Measurements from ENCODE around the gene NUDT8. TPM values are rescaled to one million over a fixed set of nuclear protein-coding genes. Genes with fewer than 3 reads are reported as not detected.
"Not testable (repeated sequence)": the region's sequence is repeated elsewhere in the genome, so short reads cannot be mapped to it uniquely, and the experiment has no call there.

The NUDT8 gene
- total RNA-seq, 1 donor from 2014 or later: 22.6 TPM

GRCh38 chr11:67631411-67631810 is 1.7 kb upstream of the NUDT8 start:
- H3K27me3 Mint-ChIP-seq: no peaks in the 10 kb centered on the region
- intact Hi-C loops (cut with micrococcal nuclease): no loop called here
- H3K9me3 Mint-ChIP-seq: no peaks in the 10 kb centered on the region
- H3K4me3 Mint-ChIP-seq: peak overlapping the region; percentile 86
- H3K4me1 Mint-ChIP-seq: peaks cover 10% of the 10 kb centered on the region
- no peaks in the 10 kb centered on the region for H3K36me3 Mint-ChIP-seq (ENCODE audit: low read depth)
- H3K27ac Mint-ChIP-seq: no peak overlapping the region
- DNase-seq: no peak

GRCh38 chr11:67630943-67631331 is 1.2 kb upstream of the NUDT8 start:
- DNase-seq: no peak
- Mint-ChIP-seq H3K27ac (peak overlapping the region; percentile 46), H3K36me3 (ENCODE audit: low read depth) (no peaks in the 10 kb centered on the region), H3K4me1 (peaks cover 10% of the 10 kb centered on the region), H3K9me3 (no peaks in the 10 kb centered on the region), H3K27me3 (no peaks in the 10 kb centered on the region), H3K4me3 (peak overlapping the region; percentile 86)
- intact Hi-C loops (cut with micrococcal nuclease): loop anchor here (1.0 kb wide), 2 partner anchors 17 to 28 kb away; no protein-coding TSS in a partner anchor

- Mint-ChIP-seq H3K27me3 (no peaks in the 10 kb centered on the region), H3K27ac (peak overlapping the region; percentile 93), H3K36me3 (ENCODE audit: low read depth) (no peaks in the 10 kb centered on the region), H3K4me1 (peaks cover 12% of the 10 kb centered on the region), H3K9me3 (no peaks in the 10 kb centered on the region), H3K4me3 (peak overlapping the region; percentile 86)
- intact Hi-C loops (cut with micrococcal nuclease): loop anchor here (1.0 kb wide), 2 partner anchors 16 to 29 kb away; no protein-coding TSS in a partner anchor
- DNase-seq: peak; percentile 99
These were observed 648 bp upstream of the NUDT8 start for GRCh38 chr11:67630228-67630942.

DNA sequence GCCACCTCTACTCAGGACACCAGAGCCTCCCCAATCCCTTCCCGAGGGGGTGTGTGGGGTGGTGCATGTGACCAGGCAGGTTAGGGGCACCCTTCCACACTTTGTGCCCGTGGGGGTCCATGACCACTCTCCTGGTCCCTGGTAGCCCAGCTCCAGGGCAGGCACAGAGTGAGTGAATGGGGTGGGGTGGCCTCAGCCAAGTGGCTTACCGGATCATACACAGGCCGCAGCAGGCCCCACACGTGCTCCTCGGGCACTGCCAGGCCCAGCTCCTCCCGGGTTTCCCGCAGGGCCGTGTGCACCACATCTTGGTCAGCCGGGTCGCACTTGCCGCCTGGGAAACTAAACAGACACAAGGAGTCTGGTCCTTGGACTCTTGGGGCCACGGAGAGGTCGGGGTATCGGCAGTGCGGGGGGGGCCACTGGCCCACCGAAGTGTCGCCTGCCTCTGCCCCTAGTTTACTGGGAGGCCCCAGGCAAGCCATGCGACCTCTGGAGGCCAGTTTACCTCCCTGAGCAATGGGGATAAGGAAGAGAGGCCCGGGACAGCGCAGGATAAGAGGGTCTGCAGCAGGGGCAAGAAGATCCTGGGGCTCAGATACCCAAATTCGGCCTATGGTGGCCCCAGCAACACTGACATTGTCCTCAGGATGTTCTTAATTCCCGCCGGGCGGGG is 889 bp downstream of the NUDT8 start:
- peaks cover 15% of the 10 kb centered on the region for H3K4me1 Mint-ChIP-seq
- H3K27me3 Mint-ChIP-seq: no peaks in the 10 kb centered on the region
- no peaks in the 10 kb centered on the region for H3K36me3 Mint-ChIP-seq (ENCODE audit: low read depth)
- H3K27ac Mint-ChIP-seq: peak overlapping the region; percentile 93
- DNase-seq: no peak
- peak overlapping the region; percentile 86 for H3K4me3 Mint-ChIP-seq
- no peaks in the 10 kb centered on the region for H3K9me3 Mint-ChIP-seq
- intact Hi-C loops (cut with micrococcal nuclease): loop anchor here (1.0 to 2.0 kb wide), 2 partner anchors 22 to 46 kb away; partner anchors contain the start of genes GSTP1 and NDUFV1

DNA sequence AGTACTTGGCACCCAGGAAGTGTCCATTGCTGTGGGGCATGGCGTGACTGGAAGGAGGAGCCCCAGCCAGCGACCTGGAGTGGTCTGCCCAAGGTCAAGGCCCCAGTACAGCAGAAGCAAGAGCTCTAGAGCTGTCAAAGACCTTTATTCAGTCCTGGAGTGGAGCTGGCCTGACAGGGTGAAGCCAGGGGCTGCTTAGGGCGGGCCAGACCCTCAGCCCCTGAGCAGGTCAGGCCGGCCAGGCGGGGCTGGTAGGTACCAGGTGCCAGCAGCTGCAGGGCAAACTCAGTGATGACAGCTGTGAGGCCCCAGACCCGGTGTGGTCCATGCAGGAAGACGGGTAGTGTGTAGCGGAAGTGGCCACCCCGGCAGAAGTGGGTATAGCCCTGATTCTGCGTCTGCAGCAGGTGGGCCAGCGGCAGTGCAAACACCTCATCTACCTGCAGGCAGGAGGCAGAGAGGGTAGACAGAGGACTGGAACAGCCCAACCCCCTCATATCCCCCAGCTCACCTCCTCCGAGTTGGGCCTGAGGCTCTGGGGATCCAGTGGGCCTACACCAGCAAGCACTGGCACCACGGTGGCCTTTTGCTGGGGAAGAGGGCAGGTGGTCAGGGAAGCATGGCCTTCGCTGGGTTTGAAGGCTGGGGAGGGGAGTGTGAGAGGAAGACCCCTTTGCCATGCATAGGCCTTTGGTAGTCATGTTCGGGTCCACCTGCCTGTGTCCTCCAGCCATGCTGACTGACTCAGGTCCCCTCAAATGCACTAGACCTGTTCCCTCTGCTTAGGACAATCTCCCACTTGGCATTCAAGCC is 1.7 kb downstream of the NUDT8 start:
- Mint-ChIP-seq H3K27me3 (no peaks in the 10 kb centered on the region), H3K4me1 (peaks cover 15% of the 10 kb centered on the region), H3K4me3 (no peak overlapping the region), H3K36me3 (ENCODE audit: low read depth) (no peaks in the 10 kb centered on the region), H3K9me3 (no peaks in the 10 kb centered on the region), H3K27ac (peak overlapping the region; percentile 29)
- no peak for DNase-seq
- intact Hi-C loops (cut with micrococcal nuclease): loop anchor here (2.0 kb wide), 1 partner anchor 21 kb away; the partner anchor contains the start of gene NDUFV1

DNA sequence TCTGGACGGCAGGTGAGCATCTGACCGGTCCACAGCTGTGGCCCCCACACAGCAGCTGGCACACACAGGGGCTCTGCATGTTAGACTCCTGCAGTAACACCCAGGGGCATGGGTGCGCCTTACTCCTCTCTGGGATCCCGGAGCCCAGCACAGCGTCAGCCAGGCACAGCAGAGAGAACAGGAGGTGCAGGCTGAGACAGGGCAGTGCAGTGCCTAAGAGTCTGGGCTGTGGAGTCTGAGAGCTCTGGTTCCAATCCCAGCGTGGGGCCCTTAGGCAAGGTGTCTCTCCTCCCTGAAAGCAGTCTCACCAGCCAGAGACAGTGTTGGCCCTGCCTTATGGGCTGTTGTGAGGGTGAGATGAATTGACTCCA is 2.3 kb downstream of the NUDT8 start:
- intact Hi-C loops (cut with micrococcal nuclease): no loop called here
- no peak for DNase-seq
- Mint-ChIP-seq H3K9me3 (no peaks in the 10 kb centered on the region), H3K4me1 (peaks cover 15% of the 10 kb centered on the region), H3K27me3 (no peaks in the 10 kb centered on the region), H3K4me3 (no peak overlapping the region), H3K36me3 (ENCODE audit: low read depth) (no peaks in the 10 kb centered on the region), H3K27ac (peak overlapping the region; percentile 29)

DNA sequence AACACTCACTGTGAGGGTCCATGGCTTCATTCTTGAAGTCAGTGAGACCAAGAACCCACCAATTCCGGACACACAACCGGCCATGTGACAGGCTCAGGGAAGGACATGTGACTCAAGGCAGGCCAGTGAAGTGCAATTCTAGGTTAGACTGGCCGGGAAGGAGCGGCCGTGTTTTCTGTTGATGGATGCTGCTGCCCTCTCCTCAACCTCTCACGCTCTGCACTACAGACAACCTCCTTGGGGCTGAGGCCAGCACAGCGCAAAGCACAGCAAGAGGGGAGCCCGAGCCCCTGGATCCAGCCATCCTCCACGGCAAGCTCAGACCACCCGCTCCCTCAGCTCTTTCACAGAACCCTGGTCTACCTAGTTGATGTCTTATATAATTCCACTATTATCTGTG is 2.8 kb downstream of the NUDT8 start:
- Mint-ChIP-seq H3K27ac (no peak overlapping the region), H3K36me3 (ENCODE audit: low read depth) (no peaks in the 10 kb centered on the region), H3K9me3 (no peaks in the 10 kb centered on the region), H3K4me1 (peaks cover 15% of the 10 kb centered on the region), H3K4me3 (no peak overlapping the region), H3K27me3 (no peaks in the 10 kb centered on the region)
- no peak for DNase-seq
- intact Hi-C loops (cut with micrococcal nuclease): no loop called here

- H3K9me3 Mint-ChIP-seq; H3K27me3 Mint-ChIP-seq; H3K36me3 Mint-ChIP-seq (ENCODE audit: low read depth); DNase-seq; H3K4me3 Mint-ChIP-seq; intact Hi-C loops (cut with micrococcal nuclease); H3K27ac Mint-ChIP-seq: not testable (repeated sequence)
- peaks cover 15% of the 10 kb centered on the region for H3K4me1 Mint-ChIP-seq
These were observed 3.5 kb downstream of the NUDT8 start for GRCh38 chr11:67626131-67626833.

DNA sequence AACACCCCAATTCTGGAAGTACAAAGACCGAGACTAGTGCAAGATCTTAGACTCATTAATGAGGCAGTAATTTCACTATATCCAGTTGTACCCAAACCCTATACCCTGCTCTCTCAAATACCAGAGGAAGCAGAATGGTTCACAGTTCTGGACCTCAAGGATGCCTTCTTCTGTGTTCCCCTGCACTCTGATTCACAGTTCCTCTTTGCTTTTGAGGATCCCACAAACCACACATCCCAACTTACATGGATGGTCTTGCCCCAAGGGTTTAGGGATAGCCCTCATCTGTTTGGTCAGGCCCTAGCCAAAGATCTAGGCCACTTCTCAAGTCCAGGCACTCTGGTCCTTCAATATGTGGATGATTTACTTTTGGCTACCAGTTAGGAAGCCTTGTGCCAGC is 5.9 kb downstream of the NUDT8 start:
- H3K4me3 Mint-ChIP-seq; DNase-seq; H3K4me1 Mint-ChIP-seq; H3K36me3 Mint-ChIP-seq (ENCODE audit: low read depth); H3K9me3 Mint-ChIP-seq; H3K27me3 Mint-ChIP-seq; intact Hi-C loops (cut with micrococcal nuclease); H3K27ac Mint-ChIP-seq: not testable (repeated sequence)

- H3K27ac Mint-ChIP-seq; DNase-seq; H3K4me3 Mint-ChIP-seq; intact Hi-C loops (cut with micrococcal nuclease); H3K9me3 Mint-ChIP-seq; H3K36me3 Mint-ChIP-seq (ENCODE audit: low read depth); H3K4me1 Mint-ChIP-seq; H3K27me3 Mint-ChIP-seq: not testable (repeated sequence)
These were observed 6.8 kb downstream of the NUDT8 start for GRCh38 chr11:67622905-67623304.

GRCh38 chr11:67621928-67622327 is 7.8 kb downstream of the NUDT8 start:
- H3K36me3 Mint-ChIP-seq (ENCODE audit: low read depth); intact Hi-C loops (cut with micrococcal nuclease): not testable (repeated sequence)

DNA sequence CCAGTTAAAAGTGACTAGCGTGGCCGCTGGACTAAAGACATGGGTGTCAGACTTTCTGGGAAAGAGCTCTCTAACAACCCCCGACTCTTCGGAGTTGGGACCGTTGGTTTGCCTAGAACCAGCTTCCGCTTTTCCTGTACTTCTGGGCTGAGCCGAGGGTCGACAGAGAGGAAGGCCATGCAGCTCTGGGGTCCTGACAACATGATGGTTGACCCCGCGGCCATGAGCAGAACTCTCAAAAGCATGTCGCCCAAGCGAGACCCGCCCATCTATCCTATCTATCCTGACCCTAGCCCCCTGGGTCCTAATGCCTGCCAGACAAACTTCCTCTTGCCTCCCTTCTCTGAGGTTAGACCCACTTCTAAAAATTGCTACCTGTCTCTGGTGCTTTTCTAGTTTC is 9.1 kb downstream of the NUDT8 start:
- H3K27me3 Mint-ChIP-seq; H3K4me1 Mint-ChIP-seq; H3K4me3 Mint-ChIP-seq; DNase-seq; H3K36me3 Mint-ChIP-seq (ENCODE audit: low read depth); H3K27ac Mint-ChIP-seq; intact Hi-C loops (cut with micrococcal nuclease); H3K9me3 Mint-ChIP-seq: not testable (repeated sequence)

More at GRCh38 chr11:67621928-67622327, 7.8 kb downstream of the NUDT8 start:
- H3K27me3 Mint-ChIP-seq, DNase-seq, H3K9me3 Mint-ChIP-seq, H3K27ac Mint-ChIP-seq, H3K4me1 Mint-ChIP-seq, H3K4me3 Mint-ChIP-seq: not testable (repeated sequence)
